NCI-H345 (cell line): ENCODE data around the gene PROM1.
A peak's percentile ranks its signal among the peaks of the same experiment; 100 is the strongest.

Experiments
- DNase-seq: peaks from one replicate; lab custom pipeline; 2025; lab: John Stamatoyannopoulos, UW

Gene PROM1

DNA sequence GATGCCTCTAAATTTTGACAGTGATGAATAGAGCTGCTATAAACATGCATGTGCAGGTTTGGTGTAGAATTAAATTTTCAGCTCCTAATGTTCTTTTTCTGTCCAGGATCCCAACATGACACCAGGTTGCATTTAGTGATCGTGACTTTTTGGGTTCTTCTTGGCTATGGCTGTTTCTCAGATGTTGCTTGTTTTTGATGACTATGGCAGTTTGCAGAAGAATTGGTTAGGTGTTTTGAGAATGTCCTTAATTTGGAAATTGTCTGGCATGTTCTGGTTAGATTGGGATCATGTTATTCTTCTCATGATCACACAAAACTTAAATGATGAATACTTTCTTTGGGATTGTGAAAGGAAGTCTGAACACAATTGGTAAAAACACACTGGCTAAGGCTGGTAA is 141.5 kb downstream of the PROM1 start:
- DNase-seq: no peak

GRCh38 chr4:15938640-15939039 is 145.2 kb downstream of the PROM1 start, which contains the start of gene FGFBP1:
FGFBP1 (minus strand) TSS chr4:15938740; CDS start chr4:15936632, 2,108 bp downstream.
- DNase-seq: no peak

DNA sequence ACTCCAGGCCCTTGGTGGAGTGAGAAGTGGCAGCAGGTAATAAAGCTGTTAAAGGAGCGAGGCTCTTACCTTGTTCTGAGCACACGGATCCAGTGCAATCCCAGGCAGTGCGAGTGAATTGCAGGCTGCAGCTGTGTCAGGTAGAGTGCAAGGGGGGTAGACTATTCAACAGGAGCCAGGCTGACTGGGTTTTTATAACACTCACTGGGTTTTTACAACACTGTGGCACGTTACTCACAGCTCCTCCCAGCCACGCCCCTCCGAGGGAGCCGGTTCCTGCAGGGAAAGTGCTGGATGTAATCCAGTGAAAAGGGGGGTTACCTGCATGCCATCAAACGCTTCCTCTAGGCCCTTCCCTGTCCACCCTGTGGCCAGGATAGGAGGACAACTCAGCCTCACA is 145.6 kb downstream of the PROM1 start:
- DNase-seq: peak; percentile 25

GRCh38 chr4:15936495-15936894 is 147.3 kb downstream of the PROM1 start:
- peak; percentile 63 for DNase-seq

DNA sequence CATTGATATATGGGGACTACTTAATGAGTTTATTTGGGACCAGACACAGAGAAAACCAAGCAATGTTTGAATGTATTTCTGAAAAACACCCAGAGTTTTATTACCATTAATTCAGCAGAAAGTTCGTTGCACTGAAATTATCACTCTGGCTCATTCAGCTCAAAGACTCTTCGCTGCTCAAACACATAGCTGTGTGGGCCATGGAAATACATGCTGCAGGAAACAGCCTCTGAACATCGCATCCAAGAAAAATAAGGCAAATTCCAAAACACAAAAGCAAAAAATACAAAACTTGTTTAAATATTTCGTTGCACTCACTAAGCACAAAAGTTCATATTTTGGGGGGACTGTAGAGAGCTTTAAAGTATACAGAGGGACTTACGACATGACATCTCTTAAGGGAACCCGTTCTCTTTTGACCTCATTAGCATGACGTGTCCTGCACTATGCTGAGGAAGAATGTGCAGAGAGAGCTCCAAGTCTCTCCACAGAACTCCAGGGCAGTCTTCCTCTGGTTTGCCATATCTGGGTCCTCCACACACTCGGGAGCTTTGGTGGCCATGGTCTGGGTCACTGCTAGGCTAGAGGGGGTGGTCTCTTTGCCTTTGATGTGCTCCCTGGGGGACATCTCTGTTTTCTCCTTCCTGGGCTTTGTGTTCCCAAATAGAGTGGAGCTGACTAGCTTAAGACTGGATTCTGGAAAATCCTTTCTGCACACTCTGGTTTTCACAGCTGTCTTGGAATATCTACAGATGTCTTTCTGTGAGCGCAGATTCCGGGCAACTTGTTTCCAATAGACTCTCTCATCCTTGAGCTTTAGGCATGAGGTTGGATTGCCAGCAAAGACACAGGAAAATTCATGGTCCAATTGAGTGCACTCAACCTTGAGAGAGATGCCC is 148.1 kb downstream of the PROM1 start:
- no peak for DNase-seq

DNA sequence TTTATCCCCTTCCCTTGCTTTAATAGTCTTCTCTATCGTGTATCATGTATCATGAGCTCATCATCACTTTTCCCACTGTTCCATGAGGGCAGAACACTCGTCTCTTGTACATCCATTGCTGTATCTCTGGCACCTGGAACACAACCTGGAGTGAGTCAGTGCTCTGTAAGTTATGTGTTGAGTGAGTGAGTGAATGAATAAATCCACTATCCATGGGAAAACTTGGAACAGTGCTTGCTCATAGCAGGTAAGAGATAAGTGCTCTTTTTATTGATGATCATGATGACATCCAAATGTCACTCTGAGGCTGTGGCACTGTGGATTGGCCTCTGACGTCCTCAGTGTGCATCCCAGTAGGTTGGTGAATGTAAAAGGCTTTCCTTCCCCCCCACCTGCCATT is 149.6 kb downstream of the PROM1 start:
- no peak for DNase-seq

DNA sequence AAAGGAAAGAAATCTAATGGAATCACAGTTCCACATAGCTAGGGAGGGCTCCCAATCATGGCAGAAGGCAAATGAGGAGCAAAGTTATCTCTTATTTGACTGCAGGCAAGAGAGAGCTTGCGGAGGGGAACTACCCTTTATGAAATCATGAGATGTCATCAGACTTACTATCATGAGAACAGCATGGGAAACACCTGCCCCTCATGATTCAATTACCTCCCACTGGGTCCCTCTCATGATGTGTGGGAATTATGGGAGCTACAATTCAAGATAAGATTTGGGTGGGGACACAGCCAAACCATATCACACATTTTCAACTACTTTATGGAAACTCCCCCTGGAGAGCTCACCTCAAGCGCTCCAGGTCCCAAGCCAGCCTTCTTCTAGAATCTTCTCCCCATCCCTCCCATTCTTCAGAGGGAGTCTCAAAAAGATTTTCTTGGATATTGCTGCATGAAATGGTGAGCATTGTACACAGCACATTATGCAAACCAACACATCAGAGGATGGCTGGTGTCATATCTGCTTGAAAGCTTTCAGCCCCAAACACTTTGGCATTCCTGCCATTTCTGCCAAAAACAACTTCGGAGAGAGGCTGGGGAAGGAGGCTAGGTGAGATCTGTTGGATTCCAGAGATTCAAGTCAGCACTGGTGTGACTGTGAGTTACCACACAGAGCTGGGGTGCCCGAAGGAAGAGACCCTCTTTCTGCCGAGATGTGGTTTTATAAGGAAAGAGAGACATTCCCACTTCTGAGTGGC is 152.2 kb downstream of the PROM1 start:
- DNase-seq: no peak

DNA sequence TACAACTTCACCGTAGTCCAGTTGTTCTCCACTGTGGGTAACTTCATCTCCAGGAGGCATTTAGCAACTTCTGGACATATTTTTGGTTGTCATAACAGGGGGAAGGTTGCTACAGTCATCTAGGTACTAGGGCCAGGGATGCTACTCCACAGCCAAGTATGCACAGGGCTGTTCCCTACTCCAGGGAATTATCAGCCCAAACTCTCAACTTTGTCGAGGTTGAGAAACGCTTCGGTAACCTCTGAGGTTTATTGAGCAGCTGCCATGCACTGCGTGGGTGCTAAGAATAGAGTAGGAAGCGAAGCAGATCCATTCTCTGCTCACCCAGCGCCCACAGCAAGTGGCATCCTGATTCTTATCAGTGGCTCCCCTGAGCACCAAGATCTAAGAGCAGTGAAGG is 153.5 kb downstream of the PROM1 start:
- no peak for DNase-seq

GRCh38 chr4:15929540-15929939 is 154.3 kb downstream of the PROM1 start:
- DNase-seq: no peak

GRCh38 chr4:15928883-15929282 is 154.9 kb downstream of the PROM1 start:
- no peak for DNase-seq

- no peak for DNase-seq
Observed at GRCh38 chr4:15926486-15926885, 157.3 kb downstream of the PROM1 start.

GRCh38 chr4:15925830-15926229 is 158.0 kb downstream of the PROM1 start:
- peak; percentile 76 for DNase-seq

GRCh38 chr4:15921592-15921932 is 162.3 kb downstream of the PROM1 start:
- no peak for DNase-seq

DNA sequence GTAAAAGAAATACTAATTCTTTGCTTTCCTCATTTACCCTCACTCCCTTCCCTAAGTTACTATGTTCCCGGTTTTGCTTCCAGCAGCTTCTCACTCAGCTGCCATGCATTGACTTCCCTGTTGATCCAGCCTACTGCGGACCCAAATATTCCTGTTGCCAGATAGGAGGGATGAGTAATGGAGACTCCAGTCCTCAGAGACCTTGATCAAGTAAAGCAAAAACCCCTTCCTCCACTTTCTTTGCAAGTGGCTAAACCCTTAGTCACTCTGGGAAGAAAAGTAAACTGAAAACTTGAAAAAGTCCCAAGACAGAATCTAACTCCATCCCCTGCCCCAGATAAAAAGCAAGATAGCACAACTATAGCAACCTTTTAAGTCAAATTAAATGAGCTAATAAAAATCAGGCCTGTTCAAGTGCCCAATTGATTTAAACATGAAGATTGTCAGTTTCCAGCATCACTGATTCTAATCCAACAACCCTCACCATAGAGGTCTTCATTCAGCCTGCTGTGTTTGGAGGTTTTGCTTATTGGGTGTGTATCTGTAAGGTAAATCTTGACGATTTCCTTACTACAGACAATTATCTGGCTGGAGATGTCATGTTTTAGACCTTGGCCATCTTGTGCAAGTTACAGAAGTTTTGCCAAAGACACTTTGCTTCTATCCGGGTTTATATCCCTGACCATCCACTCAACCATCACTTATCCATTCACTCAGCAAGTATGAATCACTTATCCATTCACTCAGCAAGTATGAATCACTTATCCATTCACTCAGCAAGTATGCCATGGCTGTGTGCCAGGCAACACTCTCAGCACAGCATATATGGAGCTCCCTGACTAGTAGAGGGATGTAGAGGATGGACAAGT is 162.9 kb downstream of the PROM1 start:
- peak; percentile 80 for DNase-seq

GRCh38 chr4:15918484-15919129 is 165.2 kb downstream of the PROM1 start:
- DNase-seq: no peak
